Right lobe of liver (tissue), 6 donors: ENCODE data around the gene MID1. TPM values are rescaled to one million over a fixed set of nuclear protein-coding genes. Genes with fewer than 3 reads are reported as not detected.

Experiments used
- ATAC-seq, 4 donors: fragments of 200-7000 bp; cut with Tn5 transposase; one replicate each; pipeline ENCODE4 v1.9.1; 2020; ENCODE audit warnings: mild to moderate bottlenecking in 4 of 4, moderate library complexity in 4 of 4
- DNase-seq, 3 donors: peaks; one replicate each; pipeline ENCODE4 v3.0.0-alpha.2; 2020
- H3K27ac ChIP-seq, 3 donors: fragments of 200-600 bp; one replicate each; pipeline ENCODE4 v1.8.0; 2022
- H3K27me3 ChIP-seq, 2 donors: fragments of 200-600 bp; one replicate each; pipeline ENCODE4 v1.8.0; 2022
- H3K36me3 ChIP-seq, 4 donors: fragments of 200-600 bp; sonication (generic) in 1 of 4; one replicate each; pipeline versions ENCODE4 v1.5.1 to v1.8.0; 2017 to 2022; ENCODE audit warnings: control low read depth in 1 of 4
- H3K4me1 ChIP-seq, 4 donors: fragments of 200-600 bp; sonication (generic) in 1 of 4; one replicate each; pipeline versions ENCODE4 v1.5.1 to v1.8.0; 2017 to 2022; ENCODE audit warnings: control low read depth in 1 of 4
- H3K4me3 ChIP-seq, 3 donors: fragments of 200-600 bp; one replicate each; pipeline ENCODE4 v1.8.0; 2022
- H3K9me3 ChIP-seq, 4 donors: fragments of 200-600 bp; sonication (generic) in 1 of 4; one replicate each; pipeline versions ENCODE4 v1.5.1 to v1.8.0; 2017 to 2022; ENCODE audit warnings: control low read depth in 1 of 4
- CTCF ChIP-seq, 4 donors: fragments of 200-600 bp in 3 of 4; fragments of 450-650 bp in 1 of 4; IDR thresholded peaks; one replicate each; pipeline versions ENCODE4 v1.5.1 to v1.8.0; 2016 to 2022; ENCODE audit warnings: antibody characterized with exemption in 4 of 4, mild to moderate bottlenecking in 2 of 4
- POLR2A ChIP-seq: fragments of 450-650 bp; IDR thresholded peaks from one replicate; pipeline ENCODE4 v1.6.1; 2017; ENCODE audit warnings: antibody characterized with exemption, mild to moderate bottlenecking
- WGBS: methylation state at CpG from one replicate; pipeline ENCODE4 v1.1.6; 2018; ENCODE audit warnings: low coverage, low lambda C conversion rate; ENCODE audit not compliant: insufficient coverage; ENCODE audit errors: missing lambda C conversion rate; 5-methylcytosine and 5-hydroxymethylcytosine counted together
- intact Hi-C, 2 donors: fragments of 100-400 bp; cut with DNase I; formaldehyde crosslinking; loops; one replicate each; pipeline versions ENCODE4 v1.11.2 to v1.14.1; 2022
- total RNA-seq, 6 experiments: library from RNA; depleted of rRNA in 2 of 6; stranded (reverse); fragments of >200 nt in 2 of 6; fragmentation: NEBNext Ultra II Directional in 3 of 6; extraction: Animal tissue kit (Norgen Biotek cat#: 25700) in 3 of 6; gene quantifications; one replicate each; pipeline versions ENCODE4 v1.1.0 to v1.2.4, GENCODE V29; 2016 to 2023
- donor health status: DM: no; HTN: yes; CAD: no.
- donor health status: DM: no; HTN: no; CAD: no.
- donor health status: DM: no; HTN: no; CAD: no.
- donor health status: DM: no; HTN: yes; CAD: no.
- donor health status: DM: no; HTN: yes; CAD: no.

MID1 gene
- total RNA-seq, 6 experiments from 2014 or later: 2.2 to 10.0 (median 4.6) TPM

GRCh38 chrX:10483191-10483831, 137.1 kb downstream of the MID1 start:
- Histone ChIP-seq H3K27me3 (no peaks in the 10 kb centered on the region), H3K27ac (peak overlapping the region in 2 of 3 donors; percentile 12 to 52), H3K4me3 (no peak overlapping the region), H3K4me1 (no peaks in the 10 kb centered on the region), H3K36me3 (no peaks in the 10 kb centered on the region), H3K9me3 (no peaks in the 10 kb centered on the region)
- ATAC-seq (peak in 3 of 4 donors; percentile 45 to 71 (median 69)), DNase-seq (no peak)
- WGBS: 56% methylated on average over 9 of the region's 9 CpGs
- no peak for TF ChIP-seq POLR2A
- TF ChIP-seq CTCF (IDR thresholded peaks at IDR 0.05): no peak
- intact Hi-C loops: no loop called here

GRCh38 chrX:10482708-10483107, 137.7 kb downstream of the MID1 start:
- WGBS: 43% methylated on average over 5 of the region's 5 CpGs
- Histone ChIP-seq H3K4me1 (no peaks in the 10 kb centered on the region), H3K36me3 (no peaks in the 10 kb centered on the region), H3K9me3 (no peaks in the 10 kb centered on the region), H3K27me3 (no peaks in the 10 kb centered on the region), H3K27ac (peak overlapping the region in 1 of 3 donors; percentile 17), H3K4me3 (no peak overlapping the region)
- TF ChIP-seq CTCF (IDR thresholded peaks at IDR 0.05): no peak
- no peak for TF ChIP-seq POLR2A
- ATAC-seq: no peak
- intact Hi-C loops: no loop called here
- DNase-seq: no peak

GRCh38 chrX:10482261-10482660, 138.1 kb downstream of the MID1 start:
- no peaks in the 10 kb centered on the region for H3K27me3 ChIP-seq
- peak overlapping the region in 1 of 3 donors; percentile 17 for H3K27ac ChIP-seq
- 55% methylated on average over 9 of the region's 9 CpGs for WGBS
- no peak overlapping the region for H3K4me3 ChIP-seq
- DNase-seq (no peak), ATAC-seq (peak in 2 of 4 donors; percentile 26 to 54)
- TF ChIP-seq CTCF (IDR thresholded peaks at IDR 0.05) (no peak), POLR2A (no peak)
- H3K36me3 ChIP-seq: no peaks in the 10 kb centered on the region
- no peaks in the 10 kb centered on the region for H3K4me1 ChIP-seq
- intact Hi-C loops: no loop called here
- H3K9me3 ChIP-seq: no peaks in the 10 kb centered on the region

GRCh38 chrX:10480861-10481260, 139.5 kb downstream of the MID1 start:
- H3K27me3 ChIP-seq: no peaks in the 10 kb centered on the region
- ATAC-seq: no peak
- H3K9me3 ChIP-seq: no peaks in the 10 kb centered on the region
- TF ChIP-seq CTCF (IDR thresholded peaks at IDR 0.05): no peak
- DNase-seq: no peak
- intact Hi-C loops: no loop called here
- no peak overlapping the region for H3K4me3 ChIP-seq
- H3K27ac ChIP-seq: no peak overlapping the region
- 87% methylated on average over 5 of the region's 5 CpGs for WGBS
- H3K36me3 ChIP-seq: no peaks in the 10 kb centered on the region
- H3K4me1 ChIP-seq: no peaks in the 10 kb centered on the region

- ATAC-seq (no peak), DNase-seq (no peak)
- 38% methylated on average over 3 of the region's 3 CpGs for WGBS
- Histone ChIP-seq H3K4me1 (no peaks in the 10 kb centered on the region), H3K27me3 (no peaks in the 10 kb centered on the region), H3K36me3 (no peaks in the 10 kb centered on the region), H3K27ac (no peak overlapping the region), H3K9me3 (no peaks in the 10 kb centered on the region), H3K4me3 (no peak overlapping the region)
- no peak for TF ChIP-seq POLR2A
- TF ChIP-seq CTCF (IDR thresholded peaks at IDR 0.05): no peak
- intact Hi-C loops: no loop called here
Observed at GRCh38 chrX:10479508-10479907, 140.9 kb downstream of the MID1 start.
